ENCODE data around the gene KMT5C.

KMT5C gene

DNA sequence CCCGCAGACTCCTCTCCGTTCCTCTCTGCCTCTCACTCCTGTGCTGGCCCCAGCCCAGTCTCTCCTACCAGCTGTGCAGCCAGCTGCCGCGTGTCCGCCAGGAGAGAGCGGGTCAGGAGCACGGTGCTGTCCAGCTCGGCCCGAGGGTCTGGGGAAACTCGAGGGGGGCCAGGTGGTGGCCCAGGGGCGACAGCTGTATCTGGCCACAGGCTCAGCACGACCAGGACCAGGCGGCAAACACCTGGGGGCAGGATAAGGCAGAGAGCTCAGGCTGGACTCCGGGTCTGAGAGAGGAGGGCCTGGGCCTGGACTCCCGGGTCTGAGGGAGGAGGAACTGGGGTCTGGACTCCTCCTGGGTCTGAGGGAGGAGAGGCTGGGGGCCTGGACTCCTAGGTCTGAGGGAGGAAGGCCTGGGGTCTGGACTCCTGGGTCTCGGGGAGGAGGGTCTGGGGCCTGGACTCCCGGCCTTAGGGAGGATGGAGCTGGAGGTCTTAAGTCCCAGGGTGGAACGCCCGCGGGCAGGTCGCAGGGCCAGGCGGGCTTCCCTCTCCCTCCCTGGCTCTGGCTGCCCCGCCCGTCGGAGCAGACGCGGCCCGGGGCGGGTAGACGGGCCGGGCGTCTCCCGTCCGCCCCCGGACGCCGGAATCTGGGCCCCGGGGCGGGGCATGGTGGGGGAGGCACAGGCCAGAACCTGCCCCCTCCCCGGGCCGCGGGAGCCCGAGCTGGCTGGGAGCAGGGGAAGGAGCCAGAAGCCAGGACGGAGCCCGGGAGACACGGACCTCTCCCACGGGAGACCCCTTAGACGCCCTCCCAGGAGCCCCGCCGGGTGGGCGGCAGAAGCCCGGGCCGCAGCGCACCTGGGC is 29.3 kb downstream of the KMT5C start:
- no peak for DNase-seq (ENCODE audit: low spot score)

DNA sequence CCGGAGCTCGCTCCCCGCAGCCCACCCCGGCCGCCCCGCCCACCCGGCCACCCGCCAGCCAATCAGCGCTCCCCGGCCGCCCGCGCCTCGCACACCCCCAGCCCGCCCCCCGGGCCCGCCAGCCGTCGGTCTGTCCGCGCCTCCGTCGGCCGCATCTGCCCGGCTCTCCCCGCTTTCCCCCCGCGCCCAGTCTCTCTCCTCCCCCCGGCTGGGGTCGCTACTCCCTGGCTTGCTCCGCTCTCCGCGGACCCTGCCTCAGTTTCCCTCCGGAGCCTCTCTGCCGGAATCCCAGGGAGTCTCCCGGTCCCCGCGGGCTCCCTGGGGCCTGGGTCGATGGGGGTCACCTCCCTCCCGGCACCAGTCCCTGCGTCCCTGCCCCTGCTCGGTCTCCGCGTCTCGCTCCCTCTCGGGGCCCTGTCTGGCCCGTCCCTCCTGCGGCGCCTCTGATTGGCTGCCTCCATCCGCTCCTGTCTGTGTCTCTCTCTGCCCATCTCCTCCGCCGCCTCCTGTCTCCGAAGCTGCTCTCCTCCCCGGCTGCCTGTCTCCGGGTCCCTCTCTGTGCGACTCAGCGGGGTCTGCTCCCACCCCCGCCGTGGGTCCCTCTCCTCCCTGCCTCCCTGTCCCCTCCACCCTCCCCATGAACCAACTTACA is 30.1 kb downstream of the KMT5C start:
- no peak for DNase-seq (ENCODE audit: low spot score)

- no peak for DNase-seq (ENCODE audit: low spot score)
Observed at GRCh38 chr19:55370305-55370988, 30.8 kb downstream of the KMT5C start, which contains the start of gene IL11. TSS of gene IL11 (minus strand) at chr19:55370463. CDS start at chr19:55370310, 153 bp downstream.

DNA sequence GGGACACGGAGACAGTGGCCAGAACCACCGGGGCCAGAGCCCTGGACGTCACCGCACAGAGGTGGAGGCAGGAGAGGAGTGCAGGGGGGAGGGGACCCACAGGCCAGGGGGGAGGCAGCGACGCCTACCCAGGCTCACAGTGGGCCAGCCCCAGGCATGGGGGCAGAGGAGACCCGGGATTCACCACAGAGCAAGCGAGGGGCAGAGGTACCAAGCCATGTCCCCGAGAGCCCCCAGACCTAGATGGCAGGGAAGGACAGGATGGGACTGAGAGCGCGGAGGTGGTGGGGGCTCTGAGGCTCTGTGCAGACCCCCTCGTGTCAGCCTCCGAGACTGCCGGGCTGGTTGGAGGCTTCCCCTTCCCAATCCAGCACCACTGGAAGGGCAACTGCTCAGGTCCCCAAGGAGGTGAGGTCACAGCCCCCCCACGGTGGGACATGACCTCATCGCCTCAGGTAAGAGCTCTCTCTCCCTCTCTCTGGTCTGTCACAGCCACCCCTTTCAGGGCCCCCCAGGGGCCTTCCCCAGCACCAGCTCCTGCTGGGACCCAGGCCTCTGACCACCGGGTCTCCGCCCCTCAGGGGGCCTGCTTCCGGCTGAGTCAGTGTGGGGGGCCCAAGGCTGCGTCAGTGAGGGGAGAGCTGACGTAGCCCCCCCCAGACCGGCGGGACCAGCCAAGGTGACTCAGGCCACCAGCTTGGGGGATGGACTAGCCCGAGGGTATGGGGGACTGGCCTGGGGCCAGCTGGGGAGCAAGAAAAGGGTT is 32.8 kb downstream of the KMT5C start:
- no peak for DNase-seq (ENCODE audit: low spot score)

GRCh38 chr19:55373306-55373992 is 33.8 kb downstream of the KMT5C start:
- no peak for DNase-seq (ENCODE audit: low spot score)

DNA sequence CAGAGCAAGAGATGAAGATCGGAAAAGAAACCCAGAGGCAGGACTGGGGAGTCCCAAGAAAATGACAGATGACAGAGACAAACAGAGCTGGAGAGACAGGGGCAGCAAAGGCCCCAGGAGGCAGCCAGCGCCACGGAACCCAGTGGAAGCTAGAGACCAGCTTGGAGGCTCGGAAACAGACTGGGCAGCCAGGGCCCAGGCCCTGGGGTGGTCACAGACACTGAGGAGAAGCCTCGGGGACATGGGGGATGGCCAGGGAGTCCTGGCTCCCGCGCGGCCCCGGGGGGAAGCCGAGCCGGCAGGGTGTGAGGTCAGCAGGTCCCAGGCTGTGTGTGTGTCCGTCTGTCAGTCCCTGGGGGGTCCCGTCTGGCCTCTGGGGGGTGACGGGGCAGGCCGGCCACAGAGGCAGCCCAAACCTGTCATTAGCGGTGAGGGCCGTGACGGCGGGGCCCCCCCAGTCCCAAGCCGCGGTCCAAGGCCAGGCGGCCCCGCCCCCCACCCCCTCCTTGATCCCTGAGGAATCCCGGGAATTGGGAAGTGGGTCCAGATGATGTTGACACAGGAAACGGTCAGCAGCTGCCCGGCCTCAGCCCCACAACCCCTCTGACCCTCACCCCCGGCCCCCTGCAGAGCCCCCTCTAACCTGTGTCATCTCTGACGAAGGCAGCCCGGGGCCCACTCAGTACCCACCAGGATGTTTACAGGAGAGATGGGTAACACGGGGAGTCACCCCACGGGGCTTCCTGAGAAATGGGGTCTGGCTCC is 34.5 kb downstream of the KMT5C start:
- DNase-seq (ENCODE audit: low spot score): no peak

DNA sequence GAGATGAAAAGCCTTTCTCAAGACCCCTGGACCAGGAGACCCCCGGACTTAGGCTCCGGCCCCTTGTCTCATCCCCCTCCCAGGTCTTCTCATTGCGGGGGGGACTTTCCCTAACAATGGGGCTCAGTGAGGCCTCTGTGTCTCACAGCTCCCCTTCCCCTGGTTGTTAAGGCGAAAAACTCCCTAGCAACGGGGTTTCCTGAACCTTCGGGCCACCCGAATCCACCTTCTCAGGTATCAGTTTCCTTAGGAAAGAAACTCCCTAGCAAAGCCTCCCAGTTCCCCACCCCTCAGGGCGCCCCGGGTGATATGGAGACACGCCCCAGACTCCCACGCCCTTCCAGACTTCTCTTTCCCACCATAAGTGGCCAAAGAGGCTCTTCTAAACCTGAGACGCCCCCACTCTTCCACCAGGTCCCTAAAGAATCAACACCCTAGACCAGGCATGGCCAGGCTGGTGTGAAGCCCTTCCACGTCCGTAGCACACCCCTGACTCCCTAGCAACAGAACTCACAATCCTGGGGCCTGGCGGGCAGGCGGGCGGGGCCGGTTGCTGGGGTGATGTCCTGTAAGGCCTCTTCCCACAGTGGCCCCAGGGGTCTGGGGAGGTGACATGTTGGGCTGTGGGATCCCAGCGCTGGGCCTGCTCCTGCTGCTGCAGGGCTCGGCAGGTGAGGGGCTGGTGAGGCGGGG is 36.7 kb downstream of the KMT5C start, which contains the start of gene TMEM190:
Gene TMEM190 (plus strand): TSS at position 586 of the 693 bp plus-strand sequence. CDS start 28 bp downstream, at position 614.
- no peak for DNase-seq (ENCODE audit: low spot score)

GRCh38 chr19:55377356-55378131 is 37.9 kb downstream of the KMT5C start:
- DNase-seq (ENCODE audit: low spot score): no peak

DNA sequence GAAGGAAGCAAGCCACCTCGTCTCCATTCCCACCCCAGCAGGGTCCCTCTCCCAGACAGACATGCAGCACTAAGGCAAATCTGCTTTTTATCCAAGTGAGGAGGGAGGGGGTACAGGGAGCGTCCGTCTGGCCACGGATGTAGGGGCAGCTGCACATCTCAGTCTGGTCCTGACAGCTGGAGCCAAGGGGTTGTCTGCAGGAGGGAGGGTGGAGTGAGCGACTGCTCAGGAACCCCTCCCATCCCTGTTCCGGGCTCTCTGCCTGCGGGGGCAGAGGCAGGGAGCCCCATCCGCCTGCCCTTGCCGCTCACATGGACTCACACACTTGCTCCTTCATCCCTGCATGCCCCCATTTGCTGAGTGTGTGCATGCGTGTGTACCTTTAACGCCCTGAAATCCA is 39.5 kb downstream of the KMT5C start:
- DNase-seq (ENCODE audit: low spot score): no peak

DNA sequence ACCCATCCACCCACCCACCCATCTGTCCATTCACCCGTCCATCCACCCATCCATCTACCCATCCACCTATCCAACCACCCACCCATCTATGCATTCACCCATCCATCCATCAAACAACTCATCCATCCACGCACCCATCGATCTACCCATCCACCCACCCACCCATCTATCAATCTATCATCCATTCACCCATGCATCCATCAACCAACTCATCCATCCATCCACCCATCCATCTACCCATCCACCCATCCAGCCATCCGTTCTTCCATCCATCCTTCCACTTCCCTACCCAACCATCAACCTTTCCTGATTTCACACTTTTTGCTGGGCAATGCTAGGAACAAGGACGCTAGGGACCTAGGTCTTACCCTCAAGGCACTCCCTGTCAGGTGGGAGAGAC is 42.3 kb downstream of the KMT5C start:
- no peak for DNase-seq (ENCODE audit: low spot score)

GRCh38 chr19:55382522-55383054 is 42.9 kb downstream of the KMT5C start:
- DNase-seq (ENCODE audit: low spot score): no peak

GRCh38 chr19:55383279-55384130 is 43.8 kb downstream of the KMT5C start:
- peak; percentile 40 for DNase-seq (ENCODE audit: low spot score)

- DNase-seq (ENCODE audit: low spot score): peak; percentile 29
Observed at GRCh38 chr19:55384131-55384919, 44.6 kb downstream of the KMT5C start, which contains the start of gene TMEM238. TSS of gene TMEM238 (minus strand) at chr19:55384292. CDS start at chr19:55384259, 33 bp downstream.

DNA sequence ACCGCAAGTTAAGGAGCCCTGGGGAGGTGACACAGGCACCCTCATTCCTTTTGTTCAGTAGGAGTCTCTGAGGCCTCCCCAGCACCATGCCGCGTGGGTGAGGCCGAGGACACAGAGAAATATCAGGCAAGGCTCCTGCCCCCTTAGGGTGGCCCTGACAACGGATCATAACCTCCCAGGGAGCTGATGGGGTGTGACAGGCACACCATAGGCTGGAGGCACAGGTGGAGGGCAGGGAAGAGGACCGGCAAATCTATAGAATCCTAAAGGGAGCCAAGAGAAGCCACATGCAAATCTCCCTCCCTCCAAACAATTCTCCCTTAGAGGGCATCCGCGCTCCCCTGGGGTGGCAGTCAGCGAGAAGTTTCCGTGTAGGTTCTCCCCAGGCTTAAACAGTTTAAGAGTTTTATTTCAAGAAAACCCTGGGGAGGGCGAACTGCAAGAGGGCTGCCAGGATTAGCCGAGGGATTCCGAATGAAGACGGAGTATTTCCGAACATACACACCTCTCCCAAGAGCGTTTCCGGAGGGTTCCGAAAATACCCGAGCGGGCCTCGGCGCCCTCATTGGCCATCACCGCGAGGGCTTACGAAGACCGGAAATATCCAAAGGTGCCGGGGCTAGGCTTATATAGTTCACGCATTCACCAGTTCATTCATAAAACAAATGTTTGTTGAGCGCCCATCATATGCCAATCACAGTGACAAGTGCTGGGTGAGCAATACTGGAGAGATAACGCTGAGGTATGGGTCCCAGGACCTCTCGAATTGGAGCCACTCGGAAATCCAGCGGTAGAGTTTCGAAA is 45.4 kb downstream of the KMT5C start:
- peak; percentile 90 for DNase-seq (ENCODE audit: low spot score)

GRCh38 chr19:55385724-55386492 is 46.2 kb downstream of the KMT5C start, which contains the start of gene RPL28:
TSS of gene RPL28 (plus strand) at chr19:55385932. CDS start at chr19:55386358, 426 bp downstream.
- peak; percentile 98 for DNase-seq (ENCODE audit: low spot score)

Data from globus pallidus (tissue), 1 donor.